HG02840 (cell line): Measurements from ENCODE around the gene ZC3H15.
"Not testable (repeated sequence)": the region's sequence is repeated elsewhere in the genome, so short reads cannot be mapped to it uniquely, and the experiment has no call there.

ENCODE experiments used
- ATAC-seq: cut with Tn5 transposase; IDR thresholded peaks from one replicate; pipeline ENCODE4 v1.9.1; 2021; ENCODE audit warnings: mild to moderate bottlenecking, moderate library complexity, moderate number of reproducible peaks; ENCODE audit not compliant: unreplicated experiment, low FRiP score

Gene ZC3H15

GRCh38 chr2:186486651-186487647, 889 bp downstream of the ZC3H15 start:
- ATAC-seq: no peak

GRCh38 chr2:186493564-186494085, 7.6 kb downstream of the ZC3H15 start:
- no peak for ATAC-seq

GRCh38 chr2:186496401-186496800, 10.3 kb downstream of the ZC3H15 start:
- ATAC-seq: no peak

- ATAC-seq: no peak
Observed at GRCh38 chr2:186497928-186498327, 11.9 kb downstream of the ZC3H15 start.

- no peak for ATAC-seq
Observed at GRCh38 chr2:186498834-186499233, 12.8 kb downstream of the ZC3H15 start.

GRCh38 chr2:186503827-186504606, 18.0 kb downstream of the ZC3H15 start:
- no peak for ATAC-seq

GRCh38 chr2:186508263-186508662, 22.2 kb downstream of the ZC3H15 start:
- no peak for ATAC-seq

GRCh38 chr2:186515376-186515775, 29.3 kb downstream of the ZC3H15 start:
- ATAC-seq: no peak

- no peak for ATAC-seq
Observed at GRCh38 chr2:186516396-186516795, 30.3 kb downstream of the ZC3H15 start.

GRCh38 chr2:186517090-186517489, 31.0 kb downstream of the ZC3H15 start:
- no peak for ATAC-seq

GRCh38 chr2:186518291-186518690, 32.2 kb downstream of the ZC3H15 start:
- no peak for ATAC-seq

- ATAC-seq: no peak
Observed at GRCh38 chr2:186518945-186519344, 32.9 kb downstream of the ZC3H15 start.

- not testable (repeated sequence) for ATAC-seq
Observed at GRCh38 chr2:186521570-186522153, 35.6 kb downstream of the ZC3H15 start.

- ATAC-seq: no peak
Observed at GRCh38 chr2:186522450-186522849, 36.4 kb downstream of the ZC3H15 start.

GRCh38 chr2:186523791-186524190, 37.7 kb downstream of the ZC3H15 start:
- ATAC-seq: no peak

GRCh38 chr2:186526281-186526680, 40.2 kb downstream of the ZC3H15 start:
- no peak for ATAC-seq

- no peak for ATAC-seq
Observed at GRCh38 chr2:186530314-186530713, 44.3 kb downstream of the ZC3H15 start.

- no peak for ATAC-seq
Observed at GRCh38 chr2:186531257-186531775, 45.3 kb downstream of the ZC3H15 start.

GRCh38 chr2:186532891-186533290, 46.8 kb downstream of the ZC3H15 start:
- no peak for ATAC-seq

- ATAC-seq: no peak
Observed at GRCh38 chr2:186533717-186534116, 47.7 kb downstream of the ZC3H15 start.
